Tongue (tissue), 2 donors: ENCODE data around the gene PCDH9. TPM values are rescaled to one million over a fixed set of nuclear protein-coding genes. Genes with fewer than 3 reads are reported as not detected.

Experiments used
- DNase-seq: peaks from one replicate; pipeline ENCODE4 v3.0.0-alpha.2; 2015
- total RNA-seq: library from RNA; depleted of rRNA; stranded (reverse); fragments of >200 nt; gene quantifications from one replicate; pipeline ENCODE4 v1.2.3, GENCODE V29; 2014

PCDH9 gene
- total RNA-seq, 1 donor from 2014 or later, result 6.9 TPM

DNA sequence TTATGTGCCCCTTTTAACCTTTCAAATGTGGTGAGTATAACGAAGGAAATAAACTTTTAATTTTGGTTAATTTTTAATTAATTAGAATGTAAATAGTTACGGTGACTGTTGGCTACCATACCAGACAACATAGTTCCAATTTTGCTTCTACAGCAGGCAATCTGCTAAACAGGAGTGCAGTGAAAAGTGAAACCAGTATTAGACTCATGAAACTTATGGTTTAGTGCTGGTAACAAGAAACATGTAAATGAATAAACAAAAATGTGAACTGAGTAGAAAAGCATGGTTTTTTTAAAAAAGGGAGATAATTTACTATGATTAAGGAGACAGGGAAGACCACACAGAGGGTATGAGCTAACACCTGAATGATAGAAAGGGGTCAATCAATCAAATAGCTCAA lies 478.4 kb downstream of the PCDH9 start:
- no peak for DNase-seq

DNA sequence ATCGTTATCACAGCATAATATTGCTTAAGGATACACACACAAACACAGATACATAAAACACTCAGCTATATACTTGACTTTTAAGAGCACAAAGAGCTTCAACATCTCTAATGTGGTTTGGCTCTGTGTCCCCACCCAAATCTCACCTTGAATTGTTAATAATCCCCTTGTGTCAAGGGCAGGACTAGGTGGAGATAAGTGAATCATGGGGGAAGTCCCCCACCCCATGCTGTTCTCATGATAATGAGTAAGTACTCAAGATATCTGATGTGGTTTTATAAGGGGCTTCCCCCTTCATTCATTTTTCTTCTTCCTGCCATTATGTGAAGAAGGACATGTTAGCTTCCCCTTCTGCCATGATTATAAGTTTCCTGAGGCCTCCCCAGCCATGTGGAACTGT lies 481.4 kb downstream of the PCDH9 start:
- DNase-seq, result no peak

DNA sequence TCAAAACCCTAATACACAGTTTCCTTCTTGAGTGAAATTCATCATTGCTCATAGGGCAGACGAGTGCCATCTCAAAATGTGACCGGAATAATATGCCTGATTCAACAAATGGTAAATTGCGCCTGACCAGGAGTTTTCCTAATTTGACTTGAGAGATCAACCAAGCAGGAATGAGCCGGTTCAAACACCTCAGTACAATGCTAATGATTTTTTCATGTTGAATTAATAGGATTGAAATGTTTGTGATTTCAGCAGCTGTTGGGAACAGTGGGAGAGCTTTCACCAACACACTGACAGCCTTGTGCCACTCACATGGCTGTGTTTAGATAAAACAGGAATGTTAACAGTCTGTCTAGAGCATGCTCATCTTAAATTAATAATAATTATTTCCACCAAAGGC lies 484.8 kb downstream of the PCDH9 start:
- DNase-seq, result no peak

DNA sequence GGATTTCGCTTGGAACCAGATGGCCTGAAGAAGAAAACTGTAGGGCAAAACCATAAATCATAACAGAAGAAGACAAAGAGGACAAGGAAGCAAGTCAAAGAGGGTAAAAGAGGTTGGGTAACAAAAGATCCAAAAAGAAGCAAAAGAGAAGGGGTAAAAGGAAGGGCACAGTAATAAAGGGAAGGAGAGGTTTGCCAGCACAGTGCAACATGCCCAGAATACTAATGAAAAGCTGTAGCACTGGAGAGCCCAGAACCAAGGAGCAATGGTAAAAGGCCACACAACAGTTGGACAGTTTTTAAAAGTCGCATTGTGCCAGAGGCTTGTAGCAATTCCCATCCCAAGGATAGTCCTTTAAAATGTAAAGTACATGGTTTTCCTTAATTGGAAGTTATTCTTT lies 506.6 kb downstream of the PCDH9 start:
- no peak for DNase-seq

DNA sequence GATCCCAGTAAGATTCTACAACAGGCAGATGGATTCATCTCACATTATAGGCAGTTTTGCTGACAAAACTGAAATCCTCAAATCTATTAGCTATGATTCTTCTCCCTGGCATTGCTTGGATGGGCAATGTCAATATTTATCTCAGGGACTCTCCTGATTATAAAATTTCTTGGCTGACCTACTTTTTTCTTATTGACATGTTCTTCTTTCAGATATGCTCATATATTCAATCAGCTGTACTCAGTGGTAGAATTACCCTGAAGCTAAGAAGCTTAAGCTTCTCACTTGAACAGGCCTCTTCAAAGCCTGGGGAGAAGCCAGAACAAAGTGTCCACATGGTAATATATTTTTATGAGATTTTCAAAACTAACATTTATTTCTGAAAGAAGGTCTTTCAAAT lies 513.6 kb downstream of the PCDH9 start:
- DNase-seq, result no peak

DNA sequence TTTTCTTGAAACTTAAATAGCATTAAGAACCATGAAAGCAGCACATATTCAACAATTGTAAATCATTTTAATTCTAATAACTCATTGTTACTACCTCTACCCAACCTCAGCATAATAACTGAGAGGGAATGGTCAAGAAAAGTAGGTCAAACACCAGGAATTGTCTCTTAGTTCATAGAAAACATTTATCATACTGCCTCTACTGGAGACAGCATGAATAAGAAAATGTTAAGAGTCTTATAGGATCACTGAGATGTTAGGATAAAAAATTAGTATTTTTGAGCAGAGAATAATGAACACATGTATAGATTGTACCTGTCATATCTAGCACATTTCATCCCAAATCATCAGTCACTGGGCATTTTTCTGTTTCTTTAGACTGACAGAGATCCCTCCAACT lies 515.3 kb downstream of the PCDH9 start:
- no peak for DNase-seq

DNA sequence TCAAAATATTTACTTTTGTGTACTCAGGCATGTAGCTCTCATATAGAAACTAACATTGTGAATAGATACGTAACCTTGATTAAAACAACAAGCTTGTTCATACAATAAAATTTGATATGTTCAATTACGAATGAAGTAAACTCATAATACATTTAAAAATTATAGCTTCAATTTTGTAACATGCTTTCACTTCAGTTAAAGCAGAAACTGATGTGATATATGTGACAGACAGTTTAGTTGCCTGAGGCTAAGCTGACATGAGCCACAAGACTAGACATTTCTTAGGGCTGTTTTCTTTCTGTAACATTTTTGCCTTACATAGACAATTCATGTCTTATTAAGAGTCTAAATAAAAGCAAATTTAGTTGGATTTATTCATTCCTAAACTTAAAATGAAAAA lies 526.0 kb downstream of the PCDH9 start:
- DNase-seq, result no peak

DNA sequence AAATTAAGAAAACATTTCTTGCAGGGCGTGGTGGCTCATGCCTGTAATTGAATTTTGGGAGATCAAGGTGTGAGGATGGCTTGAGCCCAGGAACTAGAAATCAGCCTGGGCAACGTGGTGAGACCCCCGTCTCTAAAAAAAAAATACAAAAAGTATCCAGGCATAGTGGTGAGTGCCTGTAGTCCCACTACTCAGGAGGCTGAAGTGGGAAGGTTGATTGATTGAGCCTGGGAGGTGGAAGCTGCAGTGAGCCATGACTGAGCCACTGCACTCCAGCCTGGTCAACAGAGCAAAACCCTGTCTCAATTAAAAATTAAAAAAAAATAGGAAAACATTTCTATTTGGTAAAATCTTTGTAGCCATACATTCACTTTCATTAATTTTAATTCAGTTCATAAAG lies 526.5 kb downstream of the PCDH9 start:
- DNase-seq, result no peak

DNA sequence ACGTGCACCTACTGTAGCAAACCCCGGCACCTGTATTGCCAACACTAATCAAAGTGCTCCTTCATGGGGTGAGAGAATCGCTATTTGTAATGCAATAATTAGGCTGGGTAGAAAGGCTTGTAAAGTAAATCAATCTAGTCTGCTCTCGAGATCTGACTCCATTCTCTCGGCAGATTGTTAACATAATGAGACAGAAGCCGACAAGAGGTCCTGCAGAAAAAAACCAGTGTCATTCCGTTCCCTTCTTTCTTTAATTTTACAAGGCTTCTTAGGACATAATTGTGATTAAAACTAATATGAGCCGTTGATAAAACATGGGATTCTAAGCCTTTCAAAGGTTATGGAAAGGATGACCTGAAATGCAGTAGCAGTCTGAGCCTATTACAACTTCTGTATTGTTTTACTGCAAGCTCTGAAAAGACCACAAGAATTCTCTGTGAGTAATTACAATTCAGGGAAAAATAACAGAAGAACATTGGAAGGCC lies 530.0 kb downstream of the PCDH9 start:
- no peak for DNase-seq

DNA sequence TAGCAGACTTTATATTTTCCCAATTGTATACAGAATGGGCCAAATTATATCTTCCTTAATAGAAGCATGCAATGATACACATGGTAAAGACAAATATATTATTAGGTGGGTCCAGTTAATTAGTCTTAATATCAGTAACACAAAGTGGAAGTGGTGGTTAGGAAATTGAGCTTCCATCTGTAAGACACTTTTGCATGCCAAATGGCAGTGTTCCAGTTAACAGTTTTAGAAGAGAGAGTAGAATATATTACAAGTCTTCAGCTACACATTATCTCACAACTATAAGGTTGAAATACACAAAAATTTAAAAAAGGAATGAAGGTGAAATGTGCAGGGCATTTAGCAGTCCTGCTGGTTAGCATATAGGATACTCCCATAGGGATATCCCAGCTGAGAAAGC lies 536.5 kb downstream of the PCDH9 start:
- DNase-seq, result peak; percentile 21

DNA sequence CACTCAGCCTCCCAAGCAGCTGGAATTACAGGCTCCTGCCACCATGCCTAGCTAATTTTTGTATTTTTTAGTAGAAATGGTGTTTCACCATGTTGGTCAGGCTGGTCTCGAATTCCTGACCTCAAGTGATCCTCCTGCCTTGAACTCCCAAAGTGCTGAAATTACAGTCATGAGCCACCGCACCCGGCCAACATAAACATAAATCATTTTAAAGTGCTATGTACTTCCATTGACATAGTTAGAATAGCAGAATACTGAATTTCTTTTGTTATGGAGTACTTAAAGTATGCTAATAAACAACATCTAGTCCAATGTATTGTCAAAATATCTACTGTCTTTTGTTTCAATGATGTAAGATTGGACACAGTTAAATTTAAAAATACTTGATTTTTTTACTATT lies 539.0 kb downstream of the PCDH9 start:
- no peak for DNase-seq

DNA sequence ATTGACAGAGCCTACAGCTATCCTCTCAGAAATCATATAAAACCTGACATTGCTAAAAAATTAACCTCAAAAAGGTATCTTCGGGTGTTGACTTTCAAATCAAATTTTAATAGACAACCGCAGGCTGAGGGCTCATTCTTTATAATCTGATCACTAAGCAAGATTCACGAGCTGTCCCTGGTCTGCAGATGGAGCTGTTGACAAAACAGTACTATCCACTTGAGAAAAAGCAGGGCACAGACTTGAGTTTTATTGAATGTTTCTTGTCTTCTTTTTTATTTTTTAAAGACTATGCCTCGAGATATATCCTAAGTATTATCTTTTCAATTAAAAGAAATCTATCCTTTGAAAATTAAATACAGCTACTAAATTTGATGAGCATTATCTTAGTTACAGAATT lies 540.5 kb downstream of the PCDH9 start:
- peak; percentile 65 for DNase-seq

DNA sequence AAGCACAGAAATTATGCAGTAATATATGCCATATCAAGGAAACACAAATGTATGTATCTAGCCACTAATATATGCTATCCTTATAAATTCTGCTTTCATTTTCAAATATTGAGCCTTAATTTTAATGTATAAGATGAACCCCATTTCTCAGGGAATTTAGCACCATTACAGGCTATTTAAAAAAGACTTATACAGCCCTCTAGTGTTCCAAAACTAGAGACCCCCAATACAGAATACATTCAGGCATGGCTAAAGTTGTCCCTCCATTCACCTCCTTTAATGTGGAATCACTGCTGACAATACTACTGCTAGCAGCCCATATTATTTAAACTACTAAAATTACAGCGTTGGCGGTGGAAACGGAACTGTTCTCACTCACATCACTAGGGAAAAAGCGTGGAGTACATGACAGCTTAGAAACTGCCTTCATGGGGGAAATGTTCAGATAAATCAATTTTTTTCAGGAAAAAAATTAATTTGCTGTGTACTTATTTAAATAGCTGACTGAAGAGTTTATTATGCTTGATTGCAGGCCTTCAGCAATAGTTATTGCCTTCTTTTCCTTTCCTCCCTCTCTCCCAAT lies 541.0 kb downstream of the PCDH9 start:
- peak; percentile 9 for DNase-seq

DNA sequence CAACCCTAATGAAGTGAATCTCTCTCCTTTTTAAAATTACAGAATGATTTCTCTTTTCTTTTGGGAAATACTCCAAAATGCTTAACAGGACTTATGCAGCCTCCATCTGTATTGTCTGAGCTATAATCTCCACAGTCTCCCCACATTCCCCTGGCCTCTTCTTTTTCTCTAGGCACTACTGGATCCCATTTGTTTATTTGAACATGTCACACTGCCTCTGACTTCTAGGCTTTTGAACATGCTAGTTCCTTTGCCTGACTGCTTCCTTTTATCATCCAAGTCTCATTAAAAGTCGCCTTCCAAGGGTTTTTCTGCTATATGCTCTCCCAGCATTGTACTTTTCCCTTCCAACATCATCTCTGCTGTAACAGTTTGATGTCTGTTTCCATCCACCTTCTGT lies 548.7 kb downstream of the PCDH9 start:
- no peak for DNase-seq

DNA sequence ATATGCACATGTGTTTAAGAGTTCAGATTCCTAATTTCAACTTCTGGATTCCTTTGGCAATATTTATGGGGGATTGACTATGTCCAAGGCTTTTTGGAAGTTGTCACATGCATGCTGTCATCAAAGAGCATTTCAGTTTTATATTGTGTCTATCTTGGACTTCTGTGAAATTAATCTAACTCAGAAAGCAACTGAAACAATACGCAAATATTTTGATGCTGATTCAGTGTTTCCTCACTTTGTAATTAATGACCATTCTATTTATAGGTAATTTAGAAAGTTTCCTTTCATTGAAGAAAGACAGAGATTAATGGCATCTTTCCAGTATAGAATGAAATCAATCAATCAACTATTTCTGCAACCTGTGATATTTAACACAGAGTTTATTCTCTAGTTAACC lies 550.1 kb downstream of the PCDH9 start:
- DNase-seq, result no peak

DNA sequence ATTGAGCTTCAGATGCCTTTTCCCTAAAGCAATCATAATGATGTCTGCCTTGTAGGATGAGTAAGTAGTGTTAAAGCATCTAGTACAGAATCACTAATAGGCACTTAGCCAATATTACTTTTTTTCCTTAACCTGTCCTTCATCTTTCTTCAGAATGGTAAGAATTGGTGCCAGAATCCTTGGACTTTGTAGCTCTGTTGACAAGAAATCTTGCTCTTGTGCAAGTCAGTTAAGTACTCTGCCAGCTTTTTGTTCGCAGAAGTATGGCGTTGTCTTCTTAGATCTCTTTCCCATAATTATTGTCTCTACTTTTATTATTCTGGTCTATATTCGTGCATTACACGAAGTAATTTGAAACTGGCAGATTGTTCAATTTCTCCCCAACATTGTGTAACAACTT lies 554.5 kb downstream of the PCDH9 start:
- no peak for DNase-seq

DNA sequence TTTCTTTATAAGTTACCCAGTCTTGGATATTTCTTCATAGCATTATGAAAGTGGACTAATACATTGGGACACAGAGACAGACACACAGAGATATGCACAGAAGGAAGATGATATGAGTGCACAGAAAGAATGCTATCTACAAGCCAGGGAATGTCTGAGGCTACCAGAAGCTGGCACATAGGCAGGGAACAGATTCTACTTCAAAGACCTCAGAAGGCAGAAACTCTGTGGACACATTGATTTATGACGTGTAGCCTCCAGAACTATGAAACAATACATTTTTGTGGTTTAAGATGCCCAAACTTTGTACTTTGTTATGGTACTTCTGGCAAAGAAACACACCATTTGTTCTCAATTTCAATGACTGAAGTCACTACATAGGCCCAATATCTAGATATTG lies 556.7 kb downstream of the PCDH9 start:
- DNase-seq, result no peak

DNA sequence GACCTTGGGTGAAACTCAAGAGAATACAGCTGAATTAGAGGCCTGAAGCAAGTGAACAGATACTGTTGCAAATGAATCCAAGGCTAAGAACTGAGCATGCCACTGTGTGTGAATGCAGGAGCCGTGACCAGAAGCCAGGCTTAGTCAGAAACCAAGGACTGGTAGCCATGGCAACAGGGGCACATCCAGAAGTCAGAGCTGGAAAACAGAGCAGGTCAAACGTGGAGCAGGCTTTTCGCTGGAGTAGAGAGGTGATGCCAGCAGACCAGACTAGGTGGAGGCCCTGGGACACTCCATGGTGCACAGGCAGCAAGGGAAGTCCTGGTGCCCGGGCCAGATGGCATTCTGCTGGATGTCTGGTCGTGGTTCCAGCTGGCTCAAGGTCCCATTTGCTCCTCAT lies 564.1 kb downstream of the PCDH9 start:
- DNase-seq, result peak; percentile 19

DNA sequence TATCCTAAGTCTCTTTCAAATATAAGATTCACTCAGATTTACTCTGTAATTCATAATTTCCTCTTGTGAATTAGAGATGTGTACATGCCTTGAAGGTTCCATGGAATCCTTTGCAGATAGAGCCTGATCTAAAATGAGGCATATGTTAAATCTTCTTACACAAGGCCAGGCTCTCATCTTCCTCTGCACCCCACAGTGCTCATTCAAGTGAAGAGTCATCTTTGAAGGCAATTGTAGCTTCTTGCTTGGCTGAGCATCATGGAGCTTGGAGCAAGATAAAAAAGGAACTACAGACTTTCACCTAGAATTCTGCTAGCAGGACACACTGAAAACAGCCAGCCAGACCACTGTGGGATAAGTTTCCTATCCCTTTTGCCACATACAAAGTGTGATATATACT lies 566.4 kb downstream of the PCDH9 start:
- DNase-seq, result no peak

DNA sequence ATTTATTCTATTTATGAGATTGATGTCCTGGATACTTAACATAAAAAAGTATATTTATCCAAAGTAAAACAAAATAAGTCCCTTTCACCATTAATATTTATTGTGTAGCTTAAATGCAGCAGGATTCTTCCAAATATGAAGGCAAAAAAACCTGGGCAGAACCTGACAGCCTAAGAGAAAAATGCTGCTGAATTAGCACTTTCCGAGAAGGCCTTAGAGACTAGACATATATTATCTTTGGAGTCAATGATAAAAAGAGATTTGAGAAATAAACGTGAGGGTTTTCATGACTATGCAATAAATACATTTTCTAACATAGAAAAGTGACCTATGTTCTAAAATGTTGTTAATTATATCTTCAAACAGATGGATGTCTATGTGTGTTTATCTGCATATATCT lies 566.9 kb downstream of the PCDH9 start:
- DNase-seq, result no peak

DNA sequence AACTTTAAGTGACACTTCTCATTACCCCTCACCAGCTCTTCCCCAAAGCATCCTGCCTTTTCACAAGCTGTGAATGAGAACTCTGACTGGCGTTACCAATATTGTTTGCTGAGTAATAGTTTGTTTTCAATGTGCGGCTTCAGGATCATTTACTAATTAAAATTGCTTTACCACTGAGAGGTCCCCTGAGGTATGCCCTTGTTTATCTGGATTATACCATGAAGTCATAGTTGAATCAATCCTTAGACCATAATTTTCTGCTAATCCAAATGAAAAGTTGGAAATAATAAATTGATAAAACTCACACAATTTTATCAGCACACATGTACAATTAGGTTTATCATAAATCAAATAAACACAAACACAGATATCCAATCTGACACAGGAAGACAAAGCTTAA lies 568.8 kb downstream of the PCDH9 start:
- no peak for DNase-seq

DNA sequence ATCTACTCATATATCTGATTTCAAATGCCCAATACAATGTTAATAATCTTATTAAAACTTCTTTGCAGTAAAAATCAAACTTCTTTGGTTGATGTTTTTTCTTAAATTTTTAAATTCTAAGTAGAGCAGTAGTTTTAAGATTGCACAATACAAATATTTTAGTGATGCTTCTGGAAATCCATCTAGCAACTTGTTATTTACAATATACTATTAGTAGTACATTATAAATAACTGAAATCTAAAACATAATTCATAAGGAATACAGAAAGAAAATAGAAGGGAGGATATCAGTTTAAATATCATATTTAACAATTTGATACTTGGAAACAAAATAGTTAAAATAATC lies 569.7 kb downstream of the PCDH9 start:
- no peak for DNase-seq

DNA sequence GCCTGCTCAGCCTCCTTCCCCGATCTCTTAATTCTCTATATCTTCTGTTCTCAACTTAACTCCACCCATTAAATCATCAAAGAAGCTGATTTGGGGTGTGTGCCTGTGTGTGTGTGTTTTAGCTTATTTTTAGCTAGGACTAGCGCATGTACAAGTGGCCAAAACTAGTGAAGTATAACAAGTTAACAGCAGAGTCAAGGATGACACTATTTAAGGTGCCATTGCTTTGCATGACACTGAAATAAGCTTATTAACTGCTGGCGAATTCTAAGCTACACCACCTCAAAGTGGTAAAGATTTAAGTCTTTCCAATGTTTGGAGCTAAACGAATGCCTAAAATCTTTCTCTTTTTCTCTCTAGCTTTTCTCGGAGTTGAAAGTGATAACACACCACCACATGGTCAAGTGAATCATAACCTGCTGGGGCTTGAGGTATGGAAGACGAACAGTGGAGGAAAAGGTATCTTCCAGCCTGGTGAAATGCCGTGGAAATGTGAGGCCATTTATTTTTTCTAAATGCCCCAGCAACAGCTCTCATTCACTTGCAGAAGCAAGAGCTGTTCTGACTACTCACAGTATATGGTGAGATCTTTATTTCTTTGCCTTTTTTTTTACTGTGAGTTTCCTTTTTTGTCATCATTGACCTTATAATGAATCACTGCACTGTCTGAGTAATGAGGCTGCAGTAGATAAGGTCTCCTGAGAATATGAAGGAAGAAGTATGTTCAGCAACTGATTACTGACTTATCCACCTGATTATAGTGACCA lies 570.3 kb downstream of the PCDH9 start:
- no peak for DNase-seq

DNA sequence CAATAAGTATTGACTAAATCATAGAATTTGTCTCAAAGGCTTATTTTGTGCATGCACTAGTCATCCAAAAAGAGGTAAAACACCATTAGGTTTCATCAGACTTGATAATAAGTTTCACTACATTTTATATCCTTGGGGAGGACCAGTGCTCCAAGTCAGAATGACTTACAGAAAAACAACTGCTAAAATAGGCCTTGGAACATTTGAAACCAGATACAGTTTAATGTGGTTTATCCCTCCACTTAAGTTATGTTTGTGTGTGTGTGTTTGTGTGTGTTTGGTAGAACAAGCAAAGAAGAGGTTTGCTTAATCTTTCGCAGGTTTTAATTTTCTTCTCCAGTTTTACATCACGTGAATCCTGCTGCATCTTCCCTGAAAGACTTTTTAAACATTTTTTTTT lies 570.9 kb downstream of the PCDH9 start:
- DNase-seq, result peak; percentile 17
